GM18519 (cell line): ENCODE data around the gene MCTP2.
"Not testable (repeated sequence)": the region's sequence is repeated elsewhere in the genome, so short reads cannot be mapped to it uniquely, and the experiment has no call there.

Experiments
- ATAC-seq: cut with Tn5 transposase; IDR thresholded peaks from one replicate; pipeline ENCODE4 v1.9.1; 2021; ENCODE audit warnings: mild to moderate bottlenecking, moderate library complexity; ENCODE audit not compliant: unreplicated experiment, low FRiP score

MCTP2 gene

DNA sequence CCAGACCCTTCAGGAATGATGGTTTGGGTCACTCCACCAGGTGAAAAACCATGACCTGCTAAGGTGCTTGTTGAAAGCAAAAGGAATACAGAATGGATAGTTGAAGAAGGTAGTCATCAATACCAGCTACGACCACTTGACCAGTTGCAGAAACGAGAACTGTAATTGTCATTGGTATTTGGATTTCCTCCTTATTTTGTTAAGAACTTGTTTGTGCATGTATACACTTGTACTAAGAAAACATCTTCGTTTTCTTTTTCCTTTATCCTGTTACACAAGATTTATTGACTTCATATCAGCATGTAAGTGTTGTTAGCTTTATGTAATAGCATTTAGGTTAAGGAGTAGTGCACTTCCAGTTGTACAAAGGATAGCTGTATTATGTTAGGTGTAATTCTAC is 261.8 kb downstream of the MCTP2 start:
- no peak for ATAC-seq

DNA sequence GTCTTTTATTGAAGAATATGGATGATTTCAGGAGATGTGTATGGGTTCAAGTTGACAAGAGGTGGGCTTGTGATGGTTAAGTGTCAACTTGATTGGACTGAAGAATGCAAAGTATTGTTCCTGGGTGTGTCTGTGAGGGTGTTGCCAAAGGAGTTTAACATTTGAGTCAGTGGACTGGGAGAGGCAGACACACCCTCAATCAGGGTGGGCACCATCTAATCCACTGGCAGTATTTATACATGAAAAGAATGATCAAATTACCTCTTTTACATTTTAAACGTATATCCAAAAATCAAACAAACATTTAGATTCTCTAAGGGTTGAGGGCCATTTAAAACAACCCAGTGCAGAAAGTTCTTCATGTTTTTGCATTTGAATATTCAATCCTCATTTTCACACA is 262.2 kb downstream of the MCTP2 start:
- not testable (repeated sequence) for ATAC-seq

DNA sequence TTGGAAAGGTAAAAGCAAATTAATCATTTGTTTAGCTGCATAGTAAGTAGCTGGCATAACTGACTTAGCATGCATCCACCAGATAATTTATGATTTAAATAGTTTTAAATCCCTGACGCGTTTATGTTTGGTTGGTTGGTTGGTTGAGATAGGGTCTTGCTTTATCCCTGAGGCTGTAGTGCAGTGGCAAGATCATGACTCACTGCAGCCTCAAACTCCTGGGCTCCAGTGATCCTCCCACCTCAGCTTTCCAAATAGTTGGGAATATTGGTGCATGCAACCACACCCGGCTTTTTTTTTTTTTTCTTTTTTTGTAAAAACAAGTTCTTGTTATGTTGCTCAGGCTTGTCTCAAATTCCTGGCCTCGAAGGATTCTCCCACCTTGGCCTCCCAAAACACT is 263.4 kb downstream of the MCTP2 start:
- ATAC-seq, result no peak

DNA sequence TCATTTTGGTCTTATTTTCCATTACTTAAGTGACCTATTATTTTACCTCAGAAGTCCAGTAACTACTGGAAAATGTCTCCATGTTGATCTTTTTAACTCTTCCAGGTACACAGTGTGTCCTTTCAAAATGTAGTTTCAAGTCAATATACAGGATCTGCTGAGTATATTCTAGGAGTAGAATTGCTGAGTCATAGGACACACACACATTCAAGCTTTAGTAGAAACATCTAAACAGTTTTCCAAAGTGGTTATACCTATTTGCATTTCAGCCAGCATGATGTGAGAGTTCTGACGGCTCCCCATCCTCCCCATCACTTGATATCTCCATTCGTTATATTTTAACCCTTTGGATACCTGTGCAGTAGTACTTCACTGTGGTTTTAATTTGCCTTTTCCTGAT is 271.9 kb downstream of the MCTP2 start:
- no peak for ATAC-seq

DNA sequence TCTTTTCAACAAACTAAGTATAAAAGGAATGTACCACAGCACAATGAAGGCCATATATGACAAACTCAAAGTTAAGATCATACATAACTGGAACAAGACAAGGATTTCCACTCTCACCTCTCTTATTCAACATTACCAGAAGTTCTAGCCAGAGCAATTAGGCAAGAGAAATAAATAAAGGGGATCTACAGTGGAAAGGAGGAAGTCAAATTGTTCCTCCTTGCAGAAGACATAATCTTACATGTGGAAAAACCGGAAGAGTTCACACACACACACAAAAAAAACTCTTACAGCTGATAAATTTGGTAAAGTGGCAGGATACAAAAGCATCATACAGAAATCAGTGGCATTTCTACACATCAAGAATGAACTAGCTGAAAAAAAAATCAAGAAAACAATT is 277.9 kb downstream of the MCTP2 start:
- no peak for ATAC-seq

DNA sequence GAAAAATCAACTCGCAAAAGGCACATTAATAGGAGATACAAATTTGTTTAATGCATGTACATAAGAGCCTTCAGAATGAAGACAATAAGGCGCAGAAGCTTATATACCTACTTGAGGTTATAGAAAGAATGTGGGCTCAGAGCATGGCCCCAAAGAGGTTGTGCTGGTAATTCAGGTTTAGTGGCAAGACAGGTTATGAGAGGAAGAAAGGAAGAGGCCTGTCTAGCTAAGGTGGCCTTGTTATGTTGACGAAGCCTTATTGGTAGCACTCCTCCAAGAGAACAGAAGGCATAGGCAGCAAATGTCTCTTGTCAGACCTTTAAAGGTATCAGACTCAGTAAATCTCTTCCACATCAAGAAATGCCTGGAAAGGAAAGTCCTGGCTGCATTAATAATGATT is 290.8 kb downstream of the MCTP2 start:
- no peak for ATAC-seq

DNA sequence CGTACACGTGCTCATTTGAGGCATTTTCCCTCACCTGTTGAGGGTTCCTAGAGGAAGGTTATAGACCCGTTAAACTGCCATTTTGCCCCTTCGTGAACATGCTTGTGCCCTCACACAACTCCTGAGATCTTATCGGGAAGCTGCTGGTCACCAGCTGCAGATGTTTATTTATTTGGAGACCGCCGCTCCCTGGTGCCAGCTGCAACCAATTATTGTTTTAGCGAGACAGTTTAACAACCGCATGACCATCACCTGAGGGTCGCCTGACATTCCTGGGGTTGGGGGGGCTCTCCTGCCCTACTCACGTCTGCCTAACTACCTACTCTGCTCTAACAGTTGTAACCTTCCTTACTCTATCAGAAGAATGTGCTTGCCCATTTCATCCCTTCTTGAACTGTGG is 292.5 kb downstream of the MCTP2 start:
- no peak for ATAC-seq

DNA sequence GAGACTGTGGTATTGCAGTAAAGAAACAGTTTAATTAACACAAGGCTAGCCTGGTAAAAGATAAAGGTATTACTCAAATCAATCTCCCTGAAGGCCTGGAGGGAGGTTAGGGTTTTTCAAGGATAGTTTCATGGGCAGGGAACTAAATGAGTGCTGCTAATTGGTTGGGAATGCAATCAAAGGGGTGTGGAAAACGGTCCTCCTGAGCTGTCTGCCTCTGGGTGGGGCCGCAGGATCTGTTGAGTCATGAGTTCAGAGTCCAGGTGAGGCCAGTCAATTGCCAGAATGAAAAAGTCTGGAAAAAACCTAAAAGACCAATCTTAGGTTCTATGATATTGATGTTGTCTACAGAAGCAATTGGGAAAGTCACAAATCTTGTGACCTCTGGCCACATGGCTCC is 293.2 kb downstream of the MCTP2 start:
- no peak for ATAC-seq

DNA sequence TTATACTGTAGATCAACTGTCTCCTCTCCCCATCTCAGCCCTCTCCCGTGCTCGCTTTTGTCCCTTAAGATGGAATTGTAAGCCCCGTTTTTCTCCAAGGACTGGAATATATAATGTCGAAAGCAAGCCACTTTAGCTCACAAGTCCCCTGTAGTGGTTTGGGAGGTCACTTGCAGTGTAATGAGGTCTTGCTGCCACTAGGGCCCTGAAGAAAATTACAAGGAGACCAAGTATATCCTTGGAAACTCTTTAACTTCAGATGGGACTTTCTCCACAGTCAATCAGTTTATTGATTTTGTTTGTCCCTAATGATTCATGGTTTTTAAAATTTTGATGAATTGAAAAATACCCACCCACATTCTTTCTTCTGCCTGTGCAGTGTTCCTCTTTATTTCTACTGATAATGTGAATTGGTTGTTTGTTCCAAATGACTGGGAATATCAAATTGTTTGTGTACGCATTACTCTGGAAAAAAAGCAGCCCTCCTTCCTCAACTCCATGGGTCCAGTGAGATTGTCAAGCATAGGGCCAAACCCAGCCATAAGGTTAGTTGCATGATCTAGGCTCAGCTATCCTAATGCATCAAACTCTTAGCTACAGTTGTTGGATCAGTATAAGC is 294.8 kb downstream of the MCTP2 start:
- ATAC-seq, result peak; percentile 65

DNA sequence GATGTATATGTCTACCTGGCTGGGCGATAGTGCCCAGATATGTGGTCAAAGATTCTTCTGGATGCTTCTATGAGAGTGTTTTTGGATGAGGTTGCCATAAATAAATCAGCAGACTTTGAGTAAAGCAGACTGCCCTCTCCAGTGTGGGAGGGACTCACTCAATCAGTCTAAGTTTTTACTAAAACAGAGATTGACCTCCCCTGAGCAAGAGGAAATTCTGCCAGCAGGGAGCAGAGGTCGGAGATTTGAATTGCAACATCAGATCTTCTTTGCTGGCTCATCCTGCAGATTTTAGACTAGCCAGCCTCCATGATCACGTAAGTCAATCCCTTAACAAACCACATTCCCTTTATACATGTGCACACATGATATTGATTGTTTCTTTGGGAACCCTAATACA is 300.9 kb downstream of the MCTP2 start:
- ATAC-seq, result no peak
